H1 (cell line): ENCODE measurements around the gene ARHGAP10. TPM values are rescaled to one million over a fixed set of nuclear protein-coding genes. Genes with fewer than 3 reads are reported as not detected.

Experiments used
- BCL11A ChIP-seq, 2 experiments: IDR thresholded peaks; one replicate each; pipeline ENCODE4 v1.6.1; 2011; ENCODE audit warnings: low read depth in 2 of 2, low read length in 2 of 2, mild to moderate bottlenecking in 2 of 2
- KDM1A ChIP-seq: fragments of 200-600, 300-600 bp; sonication (generic); IDR thresholded peaks from 2 replicates; pipeline ENCODE4 v1.7.1; 2016; ENCODE audit warnings: mild to moderate bottlenecking, low read length, borderline replicate concordance
- NRF1 ChIP-seq: IDR thresholded peaks from 2 replicates; pipeline ENCODE4 v1.6.1; 2011; ENCODE audit warnings: mild to moderate bottlenecking, low read depth, low read length, improper control_type of control experiment
- SIX5 ChIP-seq: IDR thresholded peaks from 2 replicates; pipeline ENCODE4 v1.6.1; 2011; ENCODE audit warnings: mild to moderate bottlenecking, low read depth, low read length
- polyA plus RNA-seq, 7 experiments: library from polyadenylated mRNA; depleted of rRNA in 3 of 7; stranded (reverse) in 5 of 7; unstranded in 2 of 7; fragments of >200 nt in 5 of 7; fragments of 200-250 nt in 2 of 7; gene quantifications; 1 replicate in 5 of 7; 2 replicates in 1 of 7; 4 replicates in 1 of 7; pipeline versions ENCODE4 v1.2.1 to v1.2.3, GENCODE V29; 2011 to 2013; ENCODE audit warnings: missing spikeins in 2 of 7, mixed read lengths in 2 of 7
- total RNA-seq: library from RNA; stranded (reverse); fragmentation: NEBNext Ultra II Directional; extraction: Animal tissue kit (Norgen Biotek cat#: 25700); gene quantifications from 2 replicates; pipeline ENCODE4 v1.2.1, GENCODE V29; 2021
- TF ChIP-seq, protein P1 (sequence below): fragments of 300-600 bp; sonication (generic); IDR thresholded peaks from 2 replicates; pipeline ENCODE4 v1.7.1; 2012; ENCODE audit warnings: low read length, moderate library complexity, mild to moderate bottlenecking, inconsistent platforms; ENCODE audit not compliant: insufficient replicate concordance

The ARHGAP10 gene
- total and polyA plus RNA-seq, 2 of the 8 experiments (the other 6 are each of a cell fraction or from before 2014, with no cell fraction given) = 3.7 to 6.1 TPM

DNA sequence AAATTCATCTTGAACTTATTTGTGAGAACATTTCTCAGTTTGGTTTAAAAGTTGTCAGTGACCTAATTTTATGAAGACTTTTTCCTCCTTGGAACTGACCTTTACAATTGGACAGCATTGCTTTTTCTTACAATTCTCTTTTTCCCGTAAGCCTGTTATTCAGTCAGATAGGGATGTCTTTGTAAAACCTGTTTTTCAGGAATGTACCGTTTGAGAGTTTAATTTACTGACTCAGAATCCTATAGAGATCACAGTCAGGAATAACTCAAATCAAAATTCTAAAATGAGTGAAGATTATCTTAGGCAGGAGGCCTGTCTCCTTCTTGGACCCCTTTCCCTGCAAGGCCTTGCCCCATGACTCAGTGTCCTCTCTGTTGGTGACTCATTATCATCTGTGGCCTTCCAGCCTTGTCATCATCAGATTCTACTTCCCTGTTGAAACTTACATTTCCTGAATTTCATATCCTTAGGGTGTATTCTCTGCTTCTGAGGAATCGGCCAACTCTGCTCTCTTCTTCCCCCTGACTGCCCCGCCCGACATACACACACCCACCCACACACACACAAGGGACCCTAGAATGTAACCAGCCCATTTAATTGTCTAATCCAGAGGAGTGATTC is 99.8 kb downstream of the ARHGAP10 start (continued):
- TF ChIP-seq, protein P1, sequence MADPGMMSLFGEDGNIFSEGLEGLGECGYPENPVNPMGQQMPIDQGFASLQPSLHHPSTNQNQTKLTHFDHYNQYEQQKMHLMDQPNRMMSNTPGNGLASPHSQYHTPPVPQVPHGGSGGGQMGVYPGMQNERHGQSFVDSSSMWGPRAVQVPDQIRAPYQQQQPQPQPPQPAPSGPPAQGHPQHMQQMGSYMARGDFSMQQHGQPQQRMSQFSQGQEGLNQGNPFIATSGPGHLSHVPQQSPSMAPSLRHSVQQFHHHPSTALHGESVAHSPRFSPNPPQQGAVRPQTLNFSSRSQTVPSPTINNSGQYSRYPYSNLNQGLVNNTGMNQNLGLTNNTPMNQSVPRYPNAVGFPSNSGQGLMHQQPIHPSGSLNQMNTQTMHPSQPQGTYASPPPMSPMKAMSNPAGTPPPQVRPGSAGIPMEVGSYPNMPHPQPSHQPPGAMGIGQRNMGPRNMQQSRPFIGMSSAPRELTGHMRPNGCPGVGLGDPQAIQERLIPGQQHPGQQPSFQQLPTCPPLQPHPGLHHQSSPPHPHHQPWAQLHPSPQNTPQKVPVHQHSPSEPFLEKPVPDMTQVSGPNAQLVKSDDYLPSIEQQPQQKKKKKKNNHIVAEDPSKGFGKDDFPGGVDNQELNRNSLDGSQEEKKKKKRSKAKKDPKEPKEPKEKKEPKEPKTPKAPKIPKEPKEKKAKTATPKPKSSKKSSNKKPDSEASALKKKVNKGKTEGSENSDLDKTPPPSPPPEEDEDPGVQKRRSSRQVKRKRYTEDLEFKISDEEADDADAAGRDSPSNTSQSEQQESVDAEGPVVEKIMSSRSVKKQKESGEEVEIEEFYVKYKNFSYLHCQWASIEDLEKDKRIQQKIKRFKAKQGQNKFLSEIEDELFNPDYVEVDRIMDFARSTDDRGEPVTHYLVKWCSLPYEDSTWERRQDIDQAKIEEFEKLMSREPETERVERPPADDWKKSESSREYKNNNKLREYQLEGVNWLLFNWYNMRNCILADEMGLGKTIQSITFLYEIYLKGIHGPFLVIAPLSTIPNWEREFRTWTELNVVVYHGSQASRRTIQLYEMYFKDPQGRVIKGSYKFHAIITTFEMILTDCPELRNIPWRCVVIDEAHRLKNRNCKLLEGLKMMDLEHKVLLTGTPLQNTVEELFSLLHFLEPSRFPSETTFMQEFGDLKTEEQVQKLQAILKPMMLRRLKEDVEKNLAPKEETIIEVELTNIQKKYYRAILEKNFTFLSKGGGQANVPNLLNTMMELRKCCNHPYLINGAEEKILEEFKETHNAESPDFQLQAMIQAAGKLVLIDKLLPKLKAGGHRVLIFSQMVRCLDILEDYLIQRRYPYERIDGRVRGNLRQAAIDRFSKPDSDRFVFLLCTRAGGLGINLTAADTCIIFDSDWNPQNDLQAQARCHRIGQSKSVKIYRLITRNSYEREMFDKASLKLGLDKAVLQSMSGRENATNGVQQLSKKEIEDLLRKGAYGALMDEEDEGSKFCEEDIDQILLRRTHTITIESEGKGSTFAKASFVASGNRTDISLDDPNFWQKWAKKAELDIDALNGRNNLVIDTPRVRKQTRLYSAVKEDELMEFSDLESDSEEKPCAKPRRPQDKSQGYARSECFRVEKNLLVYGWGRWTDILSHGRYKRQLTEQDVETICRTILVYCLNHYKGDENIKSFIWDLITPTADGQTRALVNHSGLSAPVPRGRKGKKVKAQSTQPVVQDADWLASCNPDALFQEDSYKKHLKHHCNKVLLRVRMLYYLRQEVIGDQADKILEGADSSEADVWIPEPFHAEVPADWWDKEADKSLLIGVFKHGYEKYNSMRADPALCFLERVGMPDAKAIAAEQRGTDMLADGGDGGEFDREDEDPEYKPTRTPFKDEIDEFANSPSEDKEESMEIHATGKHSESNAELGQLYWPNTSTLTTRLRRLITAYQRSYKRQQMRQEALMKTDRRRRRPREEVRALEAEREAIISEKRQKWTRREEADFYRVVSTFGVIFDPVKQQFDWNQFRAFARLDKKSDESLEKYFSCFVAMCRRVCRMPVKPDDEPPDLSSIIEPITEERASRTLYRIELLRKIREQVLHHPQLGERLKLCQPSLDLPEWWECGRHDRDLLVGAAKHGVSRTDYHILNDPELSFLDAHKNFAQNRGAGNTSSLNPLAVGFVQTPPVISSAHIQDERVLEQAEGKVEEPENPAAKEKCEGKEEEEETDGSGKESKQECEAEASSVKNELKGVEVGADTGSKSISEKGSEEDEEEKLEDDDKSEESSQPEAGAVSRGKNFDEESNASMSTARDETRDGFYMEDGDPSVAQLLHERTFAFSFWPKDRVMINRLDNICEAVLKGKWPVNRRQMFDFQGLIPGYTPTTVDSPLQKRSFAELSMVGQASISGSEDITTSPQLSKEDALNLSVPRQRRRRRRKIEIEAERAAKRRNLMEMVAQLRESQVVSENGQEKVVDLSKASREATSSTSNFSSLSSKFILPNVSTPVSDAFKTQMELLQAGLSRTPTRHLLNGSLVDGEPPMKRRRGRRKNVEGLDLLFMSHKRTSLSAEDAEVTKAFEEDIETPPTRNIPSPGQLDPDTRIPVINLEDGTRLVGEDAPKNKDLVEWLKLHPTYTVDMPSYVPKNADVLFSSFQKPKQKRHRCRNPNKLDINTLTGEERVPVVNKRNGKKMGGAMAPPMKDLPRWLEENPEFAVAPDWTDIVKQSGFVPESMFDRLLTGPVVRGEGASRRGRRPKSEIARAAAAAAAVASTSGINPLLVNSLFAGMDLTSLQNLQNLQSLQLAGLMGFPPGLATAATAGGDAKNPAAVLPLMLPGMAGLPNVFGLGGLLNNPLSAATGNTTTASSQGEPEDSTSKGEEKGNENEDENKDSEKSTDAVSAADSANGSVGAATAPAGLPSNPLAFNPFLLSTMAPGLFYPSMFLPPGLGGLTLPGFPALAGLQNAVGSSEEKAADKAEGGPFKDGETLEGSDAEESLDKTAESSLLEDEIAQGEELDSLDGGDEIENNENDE = no peak
- TF ChIP-seq BCL11A (IDR thresholded peaks at IDR 0.05; ENCODE audit: low read depth in 2 of 2, low read length in 2 of 2) = no peak
- TF ChIP-seq KDM1A = no peak
- no peak for TF ChIP-seq NRF1
- no peak for TF ChIP-seq SIX5
